Activated naive CD8-positive, alpha-beta T cell treated with anti-CD3 and anti-CD28 coated beads for 36 hours (primary cell): ENCODE results near the gene FBLN2. TPM values are rescaled to one million over a fixed set of nuclear protein-coding genes. Genes with fewer than 3 reads are reported as not detected.
"Not testable (repeated sequence)": the region's sequence is repeated elsewhere in the genome, so short reads cannot be mapped to it uniquely, and the experiment has no call there.

Experiments used
- DNase-seq: peaks from one replicate; pipeline ENCODE4 v3.0.0; 2021
- H3K27ac Mint-ChIP-seq: one replicate; pipeline ENCODE4 v1.8.0; 2022; ENCODE audit warnings: mild to moderate bottlenecking, moderate library complexity, mixed read lengths
- H3K27me3 Mint-ChIP-seq: one replicate; pipeline ENCODE4 v1.8.0; 2022; ENCODE audit warnings: mild to moderate bottlenecking, mixed read lengths
- H3K36me3 Mint-ChIP-seq: one replicate; pipeline ENCODE4 v1.8.0; 2021; ENCODE audit warnings: mild to moderate bottlenecking, mixed read lengths
- H3K4me1 Mint-ChIP-seq: one replicate; pipeline ENCODE4 v1.8.0; 2021; ENCODE audit warnings: mixed read lengths
- H3K4me3 Mint-ChIP-seq: one replicate; pipeline ENCODE4 v1.8.0; 2022; ENCODE audit warnings: mild to moderate bottlenecking, moderate library complexity, mixed read lengths
- H3K9me3 Mint-ChIP-seq: one replicate; pipeline ENCODE4 v1.8.0; 2022; ENCODE audit warnings: mixed read lengths
- total RNA-seq, 2 experiments: library from RNA; stranded (reverse); gene quantifications; one replicate each; pipeline ENCODE4 v1.2.3, GENCODE V29; 2021

The FBLN2 gene
- total RNA-seq: 1 to 10 TPM; 1.9 to 3.1 TPM

DNA sequence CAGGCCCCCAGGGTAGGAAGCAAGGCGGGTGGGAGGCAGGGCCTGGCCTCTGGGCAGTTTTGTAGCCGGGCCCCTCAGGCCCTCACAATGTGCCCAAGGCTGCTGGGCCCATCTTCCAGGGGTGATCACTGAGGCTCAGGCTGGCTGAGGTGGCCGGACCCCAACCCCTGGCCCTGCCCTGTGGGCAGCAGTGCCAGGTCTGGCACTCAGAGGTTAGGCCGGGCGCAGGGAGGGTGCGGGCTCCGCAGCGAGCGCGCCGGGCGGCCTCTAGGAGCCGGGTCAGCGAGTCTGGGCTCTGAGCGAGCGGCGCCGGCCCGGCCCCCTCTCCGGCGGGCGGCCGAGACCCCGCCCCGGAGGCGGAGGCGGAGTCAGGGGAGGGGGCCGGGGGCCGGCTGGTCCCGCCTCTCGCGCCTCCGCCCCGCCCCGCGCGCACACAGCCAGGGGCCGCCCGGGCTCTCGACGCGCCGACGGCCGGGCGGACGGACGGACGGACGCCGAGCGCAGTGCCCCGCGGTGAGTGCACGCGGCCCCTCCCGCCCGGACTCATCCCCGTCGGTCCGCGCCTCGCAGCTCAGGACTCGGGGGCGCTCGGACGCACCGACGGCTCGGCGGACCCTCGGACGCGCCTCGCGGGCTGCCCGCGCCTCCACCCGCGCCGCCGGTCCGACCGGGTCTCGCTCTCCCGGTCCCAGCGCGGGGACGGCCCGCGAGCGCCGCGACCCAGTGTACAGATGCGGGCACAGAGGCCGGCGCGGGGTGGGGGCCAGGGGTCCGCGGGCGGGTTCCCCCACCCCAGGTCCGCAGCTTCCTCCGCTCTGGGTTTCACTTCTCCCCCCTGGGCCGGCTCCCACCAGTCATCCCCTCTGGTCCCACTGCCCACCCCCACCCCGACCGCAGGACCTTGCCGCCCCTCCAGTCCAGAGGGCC, at the start of gene FBLN2:
Gene FBLN2, plus strand, starts transcription at position 430 of the 927 bp plus-strand sequence. CDS start 21,231 bp downstream, outside the sequence.
- DNase-seq: peak; percentile 50
- Mint-ChIP-seq H3K27me3 (peaks cover 47% of the 10 kb centered on the region), H3K36me3 (no peaks in the 10 kb centered on the region), H3K9me3 (no peaks in the 10 kb centered on the region), H3K4me3 (peak within 1 kb of the TSS; percentile 72), H3K27ac (peak within 1 kb of the TSS; percentile 32), H3K4me1 (peaks cover 51% of the 10 kb centered on the region)

DNA sequence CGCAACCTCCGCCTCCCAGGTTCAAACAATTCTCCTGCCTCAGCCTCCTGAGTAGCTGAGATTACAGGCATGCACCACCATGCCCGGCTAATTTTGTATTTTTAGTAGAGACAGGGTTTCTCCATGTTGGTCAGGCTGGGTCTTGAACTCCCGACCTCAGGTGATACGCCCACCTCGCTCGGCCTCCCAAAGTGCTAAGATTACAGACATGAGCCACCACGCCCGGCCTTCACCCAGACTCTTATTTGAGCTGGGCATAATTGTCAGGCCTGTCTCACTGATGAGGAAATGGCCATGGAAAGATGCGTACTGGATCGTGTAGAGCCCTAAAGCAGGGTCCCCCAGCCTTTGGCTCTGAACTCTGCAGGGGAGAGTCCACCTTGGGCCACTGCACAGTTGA, 49.7 kb upstream of the FBLN2 start:
- not testable (repeated sequence) for H3K27ac Mint-ChIP-seq, H3K36me3 Mint-ChIP-seq, DNase-seq, H3K27me3 Mint-ChIP-seq, H3K4me3 Mint-ChIP-seq, H3K4me1 Mint-ChIP-seq, H3K9me3 Mint-ChIP-seq

DNA sequence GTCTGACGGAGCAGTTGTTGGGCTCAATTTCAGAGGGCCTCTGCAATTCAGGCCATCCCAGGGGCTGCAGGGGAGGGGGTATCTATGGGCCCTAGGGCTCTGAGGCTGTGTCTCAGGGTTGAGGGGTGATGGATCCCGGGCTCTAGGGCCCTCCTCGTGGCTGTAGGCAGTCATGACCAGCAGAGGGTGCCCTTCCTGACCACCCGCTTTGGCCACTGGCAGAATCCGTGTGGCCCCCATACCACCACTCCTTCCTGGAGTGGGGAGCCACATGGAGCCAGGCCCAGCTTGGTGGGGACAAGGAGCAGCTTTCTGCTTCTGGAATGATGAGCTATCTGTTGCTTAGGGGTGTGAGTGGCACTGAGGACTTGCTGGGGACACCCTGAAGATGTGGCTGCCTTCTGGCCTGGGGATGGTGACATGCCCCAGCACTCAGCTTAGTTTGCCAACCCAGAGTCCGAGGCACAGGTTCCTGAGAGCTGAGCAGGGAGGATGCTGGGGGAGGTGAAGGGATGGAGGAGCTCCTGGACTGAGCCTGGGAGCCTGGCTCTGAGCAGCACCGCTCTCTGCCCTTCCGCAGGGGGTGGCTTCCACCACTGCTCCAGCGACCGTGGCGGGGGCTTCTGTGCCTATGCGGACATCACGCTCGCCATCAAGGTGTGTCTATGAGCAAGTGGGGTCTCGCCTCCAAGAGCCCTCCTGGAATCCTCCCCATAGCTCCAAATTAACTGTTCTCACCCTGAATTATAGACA, 48.6 kb upstream of the FBLN2 start:
- no peak for DNase-seq
- no peak overlapping the region for H3K4me3 Mint-ChIP-seq
- H3K4me1 Mint-ChIP-seq: no peaks in the 10 kb centered on the region
- no peak overlapping the region for H3K27ac Mint-ChIP-seq
- H3K27me3 Mint-ChIP-seq: no peaks in the 10 kb centered on the region
- no peaks in the 10 kb centered on the region for H3K9me3 Mint-ChIP-seq
- H3K36me3 Mint-ChIP-seq: no peaks in the 10 kb centered on the region

DNA sequence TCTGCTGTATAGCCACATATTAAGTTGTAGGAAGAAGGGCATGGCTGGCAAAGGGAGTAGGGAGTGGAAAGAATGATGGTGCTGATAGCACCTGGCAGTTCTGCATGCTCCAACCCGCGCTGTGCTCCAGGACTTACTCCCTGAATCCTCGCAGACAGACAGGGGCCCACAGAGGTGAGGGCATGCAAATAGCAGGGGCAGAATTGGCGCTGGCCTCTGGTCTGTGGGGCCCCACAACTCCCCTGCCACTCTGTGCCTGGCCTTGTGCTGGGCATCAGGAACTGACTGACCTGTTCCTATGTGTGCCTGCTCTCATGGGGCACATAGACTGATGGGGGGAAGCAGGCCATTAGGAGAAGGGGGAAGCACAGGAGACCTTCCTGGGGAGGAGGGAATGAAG, 47.9 kb upstream of the FBLN2 start:
- DNase-seq: no peak
- Mint-ChIP-seq H3K4me1 (no peaks in the 10 kb centered on the region), H3K36me3 (no peaks in the 10 kb centered on the region)

DNA sequence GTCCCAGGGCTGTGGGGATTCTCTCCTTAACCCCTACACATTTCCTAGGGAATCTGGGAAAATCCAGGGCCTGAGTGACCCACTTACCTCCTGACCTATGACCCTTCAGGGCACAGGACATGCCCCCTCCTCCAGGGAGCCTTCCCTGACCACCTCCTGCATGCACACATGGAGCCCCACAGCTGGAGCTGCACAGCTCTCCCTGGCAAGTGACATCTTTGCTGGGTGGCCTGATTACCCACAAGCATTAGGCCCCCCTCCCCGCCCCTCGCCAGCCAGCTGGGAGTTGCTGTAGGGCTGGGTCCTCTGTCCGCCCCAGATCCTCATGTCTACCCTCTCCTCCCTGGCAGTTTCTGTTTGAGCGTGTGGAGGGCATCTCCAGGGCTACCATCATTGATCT, 47.4 kb upstream of the FBLN2 start:
- H3K4me3 Mint-ChIP-seq: no peak overlapping the region
- no peaks in the 10 kb centered on the region for H3K9me3 Mint-ChIP-seq
- no peaks in the 10 kb centered on the region for H3K36me3 Mint-ChIP-seq
- H3K4me1 Mint-ChIP-seq: no peaks in the 10 kb centered on the region
- no peaks in the 10 kb centered on the region for H3K27me3 Mint-ChIP-seq
- DNase-seq: no peak
- H3K27ac Mint-ChIP-seq: no peak overlapping the region

More for the DNA sequence above, 47.9 kb upstream of the FBLN2 start:
- H3K4me3 Mint-ChIP-seq: no peak overlapping the region
- H3K27ac Mint-ChIP-seq: no peak overlapping the region
- H3K27me3 Mint-ChIP-seq: no peaks in the 10 kb centered on the region
- no peaks in the 10 kb centered on the region for H3K9me3 Mint-ChIP-seq

DNA sequence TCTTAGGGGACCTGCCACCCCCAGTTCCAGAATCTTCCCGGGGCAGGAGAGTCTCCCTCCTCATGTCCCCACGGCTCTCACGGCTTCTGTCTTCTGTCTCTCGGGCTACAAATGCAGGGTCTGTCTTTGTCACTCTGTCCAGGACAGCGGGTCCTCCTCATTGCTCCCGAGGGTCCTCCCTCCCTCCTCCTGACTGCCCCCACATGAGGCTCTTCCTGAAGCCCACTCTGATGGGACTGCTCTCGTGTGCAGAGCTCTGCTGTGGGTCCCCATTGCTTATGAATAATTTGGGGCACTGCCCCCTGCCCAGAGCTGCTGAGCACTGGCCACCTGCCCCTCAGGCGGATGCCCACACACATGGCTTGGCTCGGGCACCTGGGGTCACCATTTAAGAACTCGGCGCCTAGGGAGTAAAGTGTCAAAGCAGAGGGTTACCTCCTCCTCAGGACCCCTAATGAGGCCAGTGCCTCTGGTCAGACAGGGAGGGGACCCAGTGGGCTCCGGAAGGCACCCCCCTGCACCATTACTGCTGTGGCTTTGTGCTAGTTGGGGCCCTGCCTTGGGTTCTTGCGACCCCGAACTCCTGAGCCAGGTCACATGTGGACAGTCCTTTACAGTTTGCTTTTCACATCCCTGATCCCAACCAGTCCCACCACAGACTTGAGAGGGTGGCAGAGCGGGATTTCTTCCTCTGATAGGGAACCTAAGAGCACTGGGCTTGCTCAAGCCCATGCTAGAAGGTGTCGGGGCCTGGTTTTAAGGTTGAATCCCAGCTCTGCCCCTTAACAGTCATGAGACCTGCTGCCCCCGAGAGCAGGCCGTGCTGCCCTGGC, 46.8 kb upstream of the FBLN2 start:
- Mint-ChIP-seq H3K27me3 (no peaks in the 10 kb centered on the region), H3K4me1 (no peaks in the 10 kb centered on the region), H3K9me3 (no peaks in the 10 kb centered on the region), H3K4me3 (no peak overlapping the region), H3K27ac (no peak overlapping the region), H3K36me3 (no peaks in the 10 kb centered on the region)
- no peak for DNase-seq

DNA sequence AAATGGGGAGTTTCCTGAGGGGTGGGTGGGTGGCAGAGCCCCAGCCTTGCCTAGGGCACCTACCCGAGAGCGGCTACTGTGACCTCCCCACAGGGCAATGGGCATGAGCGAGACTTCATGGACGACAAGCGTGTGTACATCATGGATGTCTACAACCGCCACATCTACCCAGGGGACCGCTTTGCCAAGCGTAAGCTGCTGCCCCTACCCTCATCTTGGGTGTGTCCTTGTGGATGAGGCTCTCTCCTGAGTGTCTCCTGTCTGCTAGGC, 46.2 kb upstream of the FBLN2 start:
- Mint-ChIP-seq H3K27me3 (no peaks in the 10 kb centered on the region), H3K9me3 (no peaks in the 10 kb centered on the region), H3K36me3 (no peaks in the 10 kb centered on the region), H3K4me1 (no peaks in the 10 kb centered on the region), H3K4me3 (no peak overlapping the region), H3K27ac (no peak overlapping the region)
- DNase-seq: no peak

DNA sequence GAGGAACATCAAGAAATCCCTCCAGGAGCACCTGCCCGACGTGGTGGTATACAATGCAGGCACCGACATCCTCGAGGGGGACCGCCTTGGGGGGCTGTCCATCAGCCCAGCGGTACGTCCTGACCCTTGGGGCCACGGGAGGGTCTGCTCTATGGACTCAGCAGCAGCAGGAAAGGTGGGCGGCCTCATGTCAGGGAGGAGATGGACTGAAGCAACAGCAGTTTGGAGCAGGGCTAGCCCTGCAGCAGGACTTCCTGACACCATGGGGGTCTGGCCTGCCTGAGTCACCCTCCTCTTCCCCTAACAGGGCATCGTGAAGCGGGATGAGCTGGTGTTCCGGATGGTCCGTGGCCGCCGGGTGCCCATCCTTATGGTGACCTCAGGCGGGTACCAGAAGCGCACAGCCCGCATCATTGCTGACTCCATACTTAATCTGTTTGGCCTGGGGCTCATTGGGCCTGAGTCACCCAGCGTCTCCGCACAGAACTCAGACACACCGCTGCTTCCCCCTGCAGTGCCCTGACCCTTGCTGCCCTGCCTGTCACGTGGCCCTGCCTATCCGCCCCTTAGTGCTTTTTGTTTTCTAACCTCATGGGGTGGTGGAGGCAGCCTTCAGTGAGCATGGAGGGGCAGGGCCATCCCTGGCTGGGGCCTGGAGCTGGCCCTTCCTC, 44.6 kb upstream of the FBLN2 start:
- H3K27me3 Mint-ChIP-seq: no peaks in the 10 kb centered on the region
- no peaks in the 10 kb centered on the region for H3K36me3 Mint-ChIP-seq
- DNase-seq: no peak
- no peaks in the 10 kb centered on the region for H3K4me1 Mint-ChIP-seq
- no peak overlapping the region for H3K27ac Mint-ChIP-seq
- no peak overlapping the region for H3K4me3 Mint-ChIP-seq
- H3K9me3 Mint-ChIP-seq: no peaks in the 10 kb centered on the region

DNA sequence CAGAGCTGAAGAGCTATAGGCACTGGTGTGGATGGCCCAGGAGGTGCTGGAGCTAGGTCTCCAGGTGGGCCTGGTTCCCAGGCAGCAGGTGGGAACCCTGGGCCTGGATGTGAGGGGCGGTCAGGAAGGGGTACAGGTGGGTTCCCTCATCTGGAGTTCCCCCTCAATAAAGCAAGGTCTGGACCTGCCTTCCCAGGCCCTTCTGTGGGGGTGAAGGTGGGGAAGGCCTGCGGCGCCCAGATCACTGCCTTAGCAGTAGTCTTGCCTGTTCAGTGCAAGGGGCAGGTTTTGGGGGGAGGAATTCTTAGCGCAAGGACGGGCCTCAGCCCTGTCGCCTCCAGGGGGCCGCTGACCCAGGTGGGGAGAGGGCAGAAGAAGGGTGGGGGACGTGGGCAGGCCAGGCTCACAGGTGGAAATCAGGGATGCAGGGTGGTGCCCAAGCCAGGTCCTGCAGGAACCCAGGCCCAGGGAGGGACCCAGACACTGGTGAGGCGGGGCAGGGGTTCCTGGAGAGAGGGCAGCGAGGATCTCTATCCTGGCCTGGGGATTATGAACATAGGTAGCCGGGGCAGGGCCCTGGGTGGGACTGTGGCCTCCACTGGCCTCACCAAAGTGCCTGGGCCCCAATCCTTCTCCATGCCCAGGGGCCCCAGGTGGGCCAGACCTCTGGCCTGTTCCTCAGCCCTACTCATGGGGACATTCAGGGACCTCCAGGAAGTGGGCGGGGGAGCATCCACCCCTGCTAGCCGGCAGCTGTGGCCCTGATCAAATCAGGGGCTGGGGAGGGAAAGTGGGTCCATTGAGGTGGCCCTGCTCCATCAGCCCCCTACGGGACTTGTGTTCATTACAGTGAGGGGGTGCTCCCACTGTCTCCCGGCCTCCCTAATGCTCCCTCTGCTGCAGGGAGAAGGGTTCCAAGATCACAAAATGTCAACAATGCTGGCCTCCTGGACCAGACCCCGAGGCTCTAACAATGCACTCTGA, 43.5 kb upstream of the FBLN2 start:
- no peaks in the 10 kb centered on the region for H3K4me1 Mint-ChIP-seq
- no peaks in the 10 kb centered on the region for H3K36me3 Mint-ChIP-seq
- H3K27me3 Mint-ChIP-seq: no peaks in the 10 kb centered on the region
- no peak overlapping the region for H3K4me3 Mint-ChIP-seq
- H3K27ac Mint-ChIP-seq: no peak overlapping the region
- no peaks in the 10 kb centered on the region for H3K9me3 Mint-ChIP-seq
- no peak for DNase-seq

DNA sequence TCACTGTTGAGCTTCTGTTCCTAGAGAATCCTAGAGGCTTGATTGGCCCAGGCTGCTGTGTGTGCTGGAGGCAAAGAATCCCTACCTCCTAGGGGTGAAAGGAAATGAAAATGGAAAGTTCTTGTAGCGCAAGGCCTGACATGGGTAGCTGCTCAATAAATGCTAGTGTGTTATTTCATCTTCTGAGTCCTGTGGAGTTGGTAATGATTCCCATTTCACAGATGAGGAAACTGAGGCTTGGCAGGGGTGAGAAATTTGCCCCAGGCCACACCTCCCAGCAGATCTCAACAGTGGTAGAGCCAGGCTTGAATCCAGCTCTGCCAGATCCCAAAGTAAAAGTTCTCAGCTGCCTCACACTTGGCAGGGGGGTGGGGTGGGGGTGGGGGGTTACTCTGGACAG, 42.7 kb upstream of the FBLN2 start:
- no peak for DNase-seq
- H3K4me1 Mint-ChIP-seq: no peaks in the 10 kb centered on the region
- no peak overlapping the region for H3K27ac Mint-ChIP-seq
- no peak overlapping the region for H3K4me3 Mint-ChIP-seq
- no peaks in the 10 kb centered on the region for H3K27me3 Mint-ChIP-seq
- no peaks in the 10 kb centered on the region for H3K36me3 Mint-ChIP-seq
- H3K9me3 Mint-ChIP-seq: no peaks in the 10 kb centered on the region

DNA sequence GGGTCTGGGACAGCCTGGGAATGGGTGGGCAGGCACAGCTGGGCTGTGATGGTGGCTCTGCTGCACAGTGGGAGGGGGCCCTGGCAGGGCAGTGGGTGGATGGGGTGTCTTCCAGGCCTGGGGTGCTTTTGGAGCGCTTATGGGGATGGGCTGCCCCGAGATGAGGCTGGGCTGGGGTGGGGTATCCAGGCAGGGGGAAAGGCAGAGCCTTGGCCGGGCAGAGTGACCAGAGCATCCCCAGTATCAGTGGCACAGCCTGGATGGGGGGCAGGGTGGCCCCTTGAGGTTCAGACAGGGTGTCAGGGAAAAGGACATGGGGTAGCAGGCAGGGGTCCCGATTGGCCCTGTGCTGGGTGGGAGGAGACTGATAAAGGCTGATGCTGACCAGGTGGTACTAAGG, 42.2 kb upstream of the FBLN2 start:
- Mint-ChIP-seq H3K4me3 (no peak overlapping the region), H3K36me3 (no peaks in the 10 kb centered on the region), H3K27ac (no peak overlapping the region), H3K4me1 (no peaks in the 10 kb centered on the region), H3K27me3 (no peaks in the 10 kb centered on the region), H3K9me3 (no peaks in the 10 kb centered on the region)
- no peak for DNase-seq

DNA sequence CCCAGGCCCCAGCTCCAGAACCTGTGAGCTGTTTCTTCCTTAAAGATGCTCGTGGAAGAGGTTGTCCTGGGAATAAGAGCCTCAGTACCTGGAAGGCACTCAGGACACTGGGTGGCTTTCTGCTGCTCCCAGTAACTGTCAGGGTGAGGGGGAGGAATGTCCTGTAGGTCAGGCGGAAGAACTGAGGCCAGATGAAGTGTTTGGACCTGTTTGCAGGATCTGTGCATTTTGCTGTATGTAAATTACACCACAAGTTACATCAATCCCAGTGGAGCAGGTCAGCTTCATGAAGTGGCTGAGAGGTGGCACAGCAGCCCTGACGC, 41.7 kb upstream of the FBLN2 start:
- Mint-ChIP-seq H3K4me1 (no peaks in the 10 kb centered on the region), H3K27ac (no peak overlapping the region), H3K27me3 (no peaks in the 10 kb centered on the region), H3K4me3 (no peak overlapping the region), H3K9me3 (no peaks in the 10 kb centered on the region), H3K36me3 (no peaks in the 10 kb centered on the region)
- no peak for DNase-seq

DNA sequence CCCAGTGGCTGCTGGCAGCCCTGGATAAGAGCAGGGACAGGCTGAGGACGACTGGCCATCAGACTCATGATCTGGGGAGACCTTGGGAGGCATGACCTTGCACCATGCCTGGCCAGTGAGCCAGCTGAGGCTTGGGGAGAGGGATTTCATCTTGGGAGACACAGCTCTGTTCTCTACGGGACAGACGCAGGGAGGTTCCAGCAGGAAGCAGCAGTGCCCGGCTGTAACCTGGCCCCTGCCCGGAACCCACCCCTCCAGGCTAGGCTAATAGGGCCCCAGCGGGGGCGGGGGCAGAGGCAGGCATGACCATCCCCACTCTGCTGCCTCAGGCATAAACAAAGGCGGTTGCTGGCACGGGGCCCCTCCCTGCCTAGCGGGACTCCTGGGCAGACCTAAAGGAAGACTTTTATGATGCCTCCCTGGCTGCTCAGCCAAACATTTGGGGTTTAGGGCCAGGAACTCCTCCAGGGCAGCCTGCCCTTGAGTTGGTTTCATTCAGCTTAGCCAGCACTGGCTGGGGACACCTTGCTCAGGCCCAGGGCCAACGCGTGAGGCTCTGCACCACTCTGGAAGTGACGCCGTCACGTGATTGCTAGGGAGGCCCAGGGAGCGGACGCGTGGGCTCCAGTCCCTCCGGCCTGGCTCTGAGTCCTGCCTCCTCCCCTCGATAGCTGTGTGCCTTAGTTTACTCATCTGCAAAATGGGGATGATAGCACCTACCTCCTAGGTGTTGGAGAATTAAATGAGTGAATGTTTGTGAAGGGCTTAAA, 41.2 kb upstream of the FBLN2 start:
- Mint-ChIP-seq H3K4me3 (no peak overlapping the region), H3K9me3 (no peaks in the 10 kb centered on the region), H3K36me3 (no peaks in the 10 kb centered on the region), H3K27ac (no peak overlapping the region), H3K4me1 (no peaks in the 10 kb centered on the region), H3K27me3 (no peaks in the 10 kb centered on the region)
- no peak for DNase-seq
